Fibroblast of lung (primary cell): ENCODE results near the gene EPHB2.

ENCODE experiments used
- EZH2 ChIP-seq: IDR thresholded peaks from 2 replicates; pipeline ENCODE4 v1.5.1; 2012; ENCODE audit warnings: low read length, control low read depth, mild to moderate bottlenecking; ENCODE audit errors: missing control alignments
- TF ChIP-seq, protein P1 (sequence below), 2 donors: IDR thresholded peaks in 1 of 2; conservative IDR thresholded peaks in 1 of 2; 1 replicate in 1 of 2; 2 replicates in 1 of 2; pipeline ENCODE4 v1.5.1; 2011 to 2012; ENCODE audit warnings: low read length in 2 of 2, control low read depth in 1 of 2, inconsistent platforms in 1 of 2, low read depth in 1 of 2, mild to moderate bottlenecking in 1 of 2

DNA sequence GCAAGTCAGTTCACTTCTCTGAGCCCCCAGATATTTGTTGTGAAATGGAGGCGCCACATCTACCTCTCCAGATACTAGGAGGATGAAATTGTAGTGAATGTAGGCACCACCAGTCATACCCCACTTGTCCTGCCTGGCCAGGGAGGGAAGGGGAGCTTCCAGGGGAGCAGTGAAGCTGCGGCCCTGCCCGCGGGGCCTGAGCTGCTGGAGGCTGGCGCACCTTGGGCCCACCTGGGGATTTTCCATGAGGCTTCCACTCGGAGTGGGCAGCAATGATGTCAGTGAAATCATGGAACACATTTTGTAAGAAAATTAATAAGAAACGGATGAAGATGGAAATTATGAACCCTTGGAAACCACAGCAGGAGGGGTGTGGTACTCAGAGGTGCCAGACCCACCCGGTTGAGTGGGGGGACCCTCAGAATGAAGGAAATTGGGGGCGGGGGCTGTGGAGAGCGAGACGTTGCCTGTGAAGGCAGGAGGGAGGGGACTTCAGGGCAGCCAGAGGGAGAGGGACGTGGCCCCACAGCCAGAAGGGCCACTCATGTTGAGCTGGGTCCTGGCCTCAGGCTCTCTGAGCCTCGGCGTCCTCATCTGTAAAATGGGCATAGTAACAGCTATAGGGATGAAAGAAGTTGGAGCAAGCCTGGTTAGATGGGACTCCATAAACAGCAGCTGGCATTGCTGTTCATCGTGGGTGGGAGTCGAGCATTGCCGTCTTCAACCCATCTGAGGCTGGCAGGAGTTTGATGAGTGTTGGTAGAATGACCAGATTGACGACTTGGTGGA lies 101.6 kb downstream of the EPHB2 start:
- TF ChIP-seq, protein P1, sequence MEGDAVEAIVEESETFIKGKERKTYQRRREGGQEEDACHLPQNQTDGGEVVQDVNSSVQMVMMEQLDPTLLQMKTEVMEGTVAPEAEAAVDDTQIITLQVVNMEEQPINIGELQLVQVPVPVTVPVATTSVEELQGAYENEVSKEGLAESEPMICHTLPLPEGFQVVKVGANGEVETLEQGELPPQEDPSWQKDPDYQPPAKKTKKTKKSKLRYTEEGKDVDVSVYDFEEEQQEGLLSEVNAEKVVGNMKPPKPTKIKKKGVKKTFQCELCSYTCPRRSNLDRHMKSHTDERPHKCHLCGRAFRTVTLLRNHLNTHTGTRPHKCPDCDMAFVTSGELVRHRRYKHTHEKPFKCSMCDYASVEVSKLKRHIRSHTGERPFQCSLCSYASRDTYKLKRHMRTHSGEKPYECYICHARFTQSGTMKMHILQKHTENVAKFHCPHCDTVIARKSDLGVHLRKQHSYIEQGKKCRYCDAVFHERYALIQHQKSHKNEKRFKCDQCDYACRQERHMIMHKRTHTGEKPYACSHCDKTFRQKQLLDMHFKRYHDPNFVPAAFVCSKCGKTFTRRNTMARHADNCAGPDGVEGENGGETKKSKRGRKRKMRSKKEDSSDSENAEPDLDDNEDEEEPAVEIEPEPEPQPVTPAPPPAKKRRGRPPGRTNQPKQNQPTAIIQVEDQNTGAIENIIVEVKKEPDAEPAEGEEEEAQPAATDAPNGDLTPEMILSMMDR (conservative IDR thresholded peaks at IDR 0.05 in 1 of 2, IDR thresholded peaks at IDR 0.05 in 1 of 2; ENCODE audit: low read depth in 1 of 2, low read length in 2 of 2), result no peak
- TF ChIP-seq EZH2, result no peak
